ENCODE results near the gene PRIMPOL. TPM values are rescaled to one million over a fixed set of nuclear protein-coding genes. Genes with fewer than 3 reads are reported as not detected.
"Not testable (repeated sequence)": the region's sequence is repeated elsewhere in the genome, so short reads cannot be mapped to it uniquely, and the experiment has no call there.

Gene PRIMPOL
- total RNA-seq, 1 experiment from 2014 or later, result 8.3 TPM

GRCh38 chr4:184651899-184652298 is 2.4 kb downstream of the PRIMPOL start (continued):
- TF ChIP-seq EMX1 (CRISPR knock-in tag; IDR thresholded peaks at IDR 0.05), result no peak

GRCh38 chr4:184652681-184653080 is 3.1 kb downstream of the PRIMPOL start:
- CTCF ChIA-PET; H3K4me3 Mint-ChIP-seq; H3K9me3 Mint-ChIP-seq; H3K27ac Mint-ChIP-seq; H3K27me3 Mint-ChIP-seq (ENCODE audit: low read depth); POLR2A ChIA-PET; DNase-seq (ENCODE audit: low spot score); H3K36me3 Mint-ChIP-seq; ATAC-seq: not testable (repeated sequence)
- peaks cover 36% of the 10 kb centered on the region for H3K4me1 Mint-ChIP-seq

- no peak for TF ChIP-seq USF1 (CRISPR knock-in tag; IDR thresholded peaks at IDR 0.05)
- no peaks in the 10 kb centered on the region for H3K27me3 Mint-ChIP-seq (ENCODE audit: low read depth)
- H3K27ac Mint-ChIP-seq, result peak overlapping the region; percentile 0; the same call in 1 of the 2 replicates
- DNase-seq (ENCODE audit: low spot score) (no peak), ATAC-seq (no peak)
- H3K4me1 Mint-ChIP-seq, result peaks cover 30% of the 10 kb centered on the region
- CTCF ChIA-PET, result no interaction called here
- POLR2A ChIA-PET, result no interaction called here
- no peaks in the 10 kb centered on the region for H3K9me3 Mint-ChIP-seq
- H3K4me3 Mint-ChIP-seq, result no peak overlapping the region
- no peaks in the 10 kb centered on the region for H3K36me3 Mint-ChIP-seq
Measured at GRCh38 chr4:184653650-184654049, 4.1 kb downstream of the PRIMPOL start.

- Mint-ChIP-seq H3K9me3 (no peaks in the 10 kb centered on the region), H3K36me3 (0 out of 2 replicates have a peak, but pooled peaks cover 3% of the 10 kb centered on the region), H3K27ac (no peak overlapping the region), H3K4me3 (no peak overlapping the region), H3K4me1 (peaks cover 20% of the 10 kb centered on the region), H3K27me3 (ENCODE audit: low read depth) (no peaks in the 10 kb centered on the region)
- TF ChIP-seq CREM (CRISPR knock-in tag; IDR thresholded peaks at IDR 0.05) (no peak), SMAD4 (CRISPR knock-in tag; IDR thresholded peaks at IDR 0.05) (no peak)
- POLR2A ChIA-PET, result interaction anchor here (0.7 kb wide), 1 partner anchor 201 kb away, joined by 5 read pairs; no protein-coding TSS in a partner anchor
- DNase-seq (ENCODE audit: low spot score) (no peak), ATAC-seq (no peak)
- CTCF ChIA-PET, result no interaction called here
Measured at GRCh38 chr4:184655889-184656869, 6.6 kb downstream of the PRIMPOL start.

GRCh38 chr4:184657144-184657543 is 7.6 kb downstream of the PRIMPOL start:
- no peak for DNase-seq (ENCODE audit: low spot score)
- ATAC-seq, result no peak
- no peak overlapping the region for H3K4me3 Mint-ChIP-seq
- H3K27me3 Mint-ChIP-seq (ENCODE audit: low read depth), result no peaks in the 10 kb centered on the region
- no peak overlapping the region for H3K27ac Mint-ChIP-seq
- peaks cover 13% of the 10 kb centered on the region for H3K4me1 Mint-ChIP-seq
- 0 out of 2 replicates have a peak, but pooled peaks cover 3% of the 10 kb centered on the region for H3K36me3 Mint-ChIP-seq
- TF ChIP-seq FOXP1 (CRISPR knock-in tag; IDR thresholded peaks at IDR 0.05; ENCODE audit: borderline replicate concordance) (no peak), ELF4 (CRISPR knock-in tag; IDR thresholded peaks at IDR 0.05; ENCODE audit: low read depth) (no peak), FOXP4 (CRISPR knock-in tag; IDR thresholded peaks at IDR 0.05) (no peak), NFYB (CRISPR knock-in tag; conservative IDR thresholded peaks at IDR 0.05; ENCODE audit: low read depth) (no peak), ATF1 (CRISPR knock-in tag; IDR thresholded peaks at IDR 0.05) (no peak), TP53 (CRISPR knock-in tag; IDR thresholded peaks at IDR 0.05) (no peak), ERG (CRISPR knock-in tag; IDR thresholded peaks at IDR 0.05) (no peak), IRF2 (CRISPR knock-in tag; IDR thresholded peaks at IDR 0.05; ENCODE audit: borderline replicate concordance, low read depth) (no peak)
- ChIA-PET CTCF (no interaction called here), POLR2A (interaction anchor here (0.6 kb wide), 1 partner anchor 169 kb away, joined by 4 read pairs; no protein-coding TSS in a partner anchor)
- H3K9me3 Mint-ChIP-seq, result no peaks in the 10 kb centered on the region

GRCh38 chr4:184657820-184658219 is 8.3 kb downstream of the PRIMPOL start:
- CTCF ChIA-PET, result not testable (repeated sequence)

More at GRCh38 chr4:184657820-184658219, 8.3 kb downstream of the PRIMPOL start:
- POLR2A ChIA-PET; H3K27me3 Mint-ChIP-seq (ENCODE audit: low read depth); H3K27ac Mint-ChIP-seq; DNase-seq (ENCODE audit: low spot score); H3K9me3 Mint-ChIP-seq; H3K36me3 Mint-ChIP-seq; H3K4me3 Mint-ChIP-seq; ATAC-seq: not testable (repeated sequence)
- H3K4me1 Mint-ChIP-seq, result peaks cover 11% of the 10 kb centered on the region
